Measurements from ENCODE around the gene CHST7. TPM values are rescaled to one million over a fixed set of nuclear protein-coding genes. Genes with fewer than 3 reads are reported as not detected.

The CHST7 gene
- total and polyA plus RNA-seq, 2 donors (not counting 1 experiment from before 2014, with no cell fraction given) = 3.7 to 11.2 TPM

DNA sequence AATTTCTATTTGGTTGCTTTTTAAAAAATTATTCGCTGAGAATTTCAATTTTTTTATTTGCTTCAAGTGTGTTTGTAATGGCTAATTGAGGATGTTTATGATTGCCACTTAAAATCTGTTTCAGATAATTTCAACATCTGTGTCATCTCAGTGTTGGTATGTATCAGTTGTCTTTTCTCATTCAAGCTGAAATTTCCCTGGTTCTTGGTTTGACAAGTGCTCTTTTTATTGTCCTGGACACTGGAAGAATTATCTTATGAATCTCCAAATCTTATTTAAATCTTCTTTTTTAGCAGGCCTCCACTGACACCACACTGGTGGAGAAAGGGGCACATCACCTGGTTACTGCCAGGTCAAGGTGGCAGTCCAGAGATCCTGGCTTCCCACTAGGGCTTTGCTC lies 21.5 kb downstream of the CHST7 start:
- no peak for DNase-seq (ENCODE audit: low read depth in 2 of 2)
- no peaks in the 10 kb centered on the region for H3K9me3 ChIP-seq (ENCODE audit: control insufficient read depth, insufficient read depth, low read depth, low read length)
- no peak for TF ChIP-seq EZH2 (IDR thresholded peaks at IDR 0.05; ENCODE audit: low read length, missing control alignments)
- TF ChIP-seq CTCF (conservative IDR thresholded peaks at IDR 0.05 in 1 of 2, IDR thresholded peaks at IDR 0.05 in 1 of 2; ENCODE audit: low read depth in 1 of 2, low read length in 2 of 2) = no peak
- H3K4me3 ChIP-seq (replicated peaks in 1 of 4; ENCODE audit: control extremely low read depth in 1 of 4, insufficient read depth in 1 of 4, low read depth in 3 of 4, low read length in 4 of 4) = no peak overlapping the region
- no peak overlapping the region for H3K4me2 ChIP-seq (ENCODE audit: extremely low read depth, insufficient read depth, low read length)
- no peaks in the 10 kb centered on the region for H3K27me3 ChIP-seq (ENCODE audit: control insufficient read depth, insufficient read depth, low read length)
- H4K20me1 ChIP-seq (ENCODE audit: control insufficient read depth, extremely low read depth, insufficient read depth, low read length) = no peaks in the 10 kb centered on the region
- no peak overlapping the region for H3K27ac ChIP-seq (ENCODE audit: insufficient read depth, low read length)
- no peaks in the 10 kb centered on the region for H3K79me2 ChIP-seq (ENCODE audit: control insufficient read depth, insufficient read depth, low read length)
- H2AFZ ChIP-seq (ENCODE audit: low read length) = no peak overlapping the region
- no peaks in the 10 kb centered on the region for H3K4me1 ChIP-seq (ENCODE audit: control insufficient read depth, extremely low read depth, insufficient read depth, low read length)
- no peak overlapping the region for H3K9ac ChIP-seq (ENCODE audit: insufficient read depth, low read length)
- H3K36me3 ChIP-seq (ENCODE audit: control insufficient read depth, insufficient read depth, low read length) = no peaks in the 10 kb centered on the region

DNA sequence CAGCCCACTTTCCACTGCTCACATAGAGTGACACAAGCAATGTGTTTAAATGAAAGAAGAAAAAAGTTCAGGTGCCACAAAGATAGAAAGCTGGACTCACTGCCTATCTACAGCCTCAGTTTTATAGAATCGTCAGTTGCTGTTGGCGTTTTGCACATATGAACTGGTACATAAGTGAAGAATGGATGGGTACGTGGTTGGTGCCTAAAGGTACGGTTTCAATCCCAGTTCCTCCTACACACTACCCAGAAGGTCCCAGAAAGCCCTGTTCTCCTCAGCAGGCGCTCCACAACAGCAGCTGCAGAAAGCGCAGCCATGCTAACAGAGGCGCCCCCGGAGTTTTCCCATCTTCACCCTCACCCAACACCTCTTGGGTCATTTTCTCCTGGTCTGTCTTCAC lies 23.6 kb downstream of the CHST7 start:
- DNase-seq (ENCODE audit: low read depth in 2 of 2) = no peak
- H3K4me2 ChIP-seq (ENCODE audit: extremely low read depth, insufficient read depth, low read length) = no peak overlapping the region
- no peaks in the 10 kb centered on the region for H3K4me1 ChIP-seq (ENCODE audit: control insufficient read depth, extremely low read depth, insufficient read depth, low read length)
- H4K20me1 ChIP-seq (ENCODE audit: control insufficient read depth, extremely low read depth, insufficient read depth, low read length) = no peaks in the 10 kb centered on the region
- no peaks in the 10 kb centered on the region for H3K9me3 ChIP-seq (ENCODE audit: control insufficient read depth, insufficient read depth, low read depth, low read length)
- TF ChIP-seq CTCF (conservative IDR thresholded peaks at IDR 0.05 in 1 of 2, IDR thresholded peaks at IDR 0.05 in 1 of 2; ENCODE audit: low read depth in 1 of 2, low read length in 2 of 2) = no peak
- H3K27me3 ChIP-seq (ENCODE audit: control insufficient read depth, insufficient read depth, low read length) = no peaks in the 10 kb centered on the region
- no peak overlapping the region for H3K9ac ChIP-seq (ENCODE audit: insufficient read depth, low read length)
- H3K27ac ChIP-seq (ENCODE audit: insufficient read depth, low read length) = no peak overlapping the region
- H3K4me3 ChIP-seq (replicated peaks in 1 of 4; ENCODE audit: control extremely low read depth in 1 of 4, insufficient read depth in 1 of 4, low read depth in 3 of 4, low read length in 4 of 4) = no peak overlapping the region
- no peaks in the 10 kb centered on the region for H3K79me2 ChIP-seq (ENCODE audit: control insufficient read depth, insufficient read depth, low read length)
- H3K36me3 ChIP-seq (ENCODE audit: control insufficient read depth, insufficient read depth, low read length) = no peaks in the 10 kb centered on the region
- no peak overlapping the region for H2AFZ ChIP-seq (ENCODE audit: low read length)

- H4K20me1 ChIP-seq (ENCODE audit: control insufficient read depth, extremely low read depth, insufficient read depth, low read length) = no peaks in the 10 kb centered on the region
- no peak overlapping the region for H3K4me3 ChIP-seq (replicated peaks in 1 of 4; ENCODE audit: control extremely low read depth in 1 of 4, insufficient read depth in 1 of 4, low read depth in 3 of 4, low read length in 4 of 4)
- no peaks in the 10 kb centered on the region for H3K27me3 ChIP-seq (ENCODE audit: control insufficient read depth, insufficient read depth, low read length)
- H3K4me1 ChIP-seq (ENCODE audit: control insufficient read depth, extremely low read depth, insufficient read depth, low read length) = no peaks in the 10 kb centered on the region
- TF ChIP-seq CTCF (conservative IDR thresholded peaks at IDR 0.05 in 1 of 2, IDR thresholded peaks at IDR 0.05 in 1 of 2; ENCODE audit: low read depth in 1 of 2, low read length in 2 of 2) (no peak), EZH2 (IDR thresholded peaks at IDR 0.05; ENCODE audit: low read length, missing control alignments) (no peak)
- no peak for DNase-seq (ENCODE audit: low read depth in 2 of 2)
- no peak overlapping the region for H3K4me2 ChIP-seq (ENCODE audit: extremely low read depth, insufficient read depth, low read length)
- no peak overlapping the region for H3K27ac ChIP-seq (ENCODE audit: insufficient read depth, low read length)
- H3K9ac ChIP-seq (ENCODE audit: insufficient read depth, low read length) = no peak overlapping the region
- H3K9me3 ChIP-seq (ENCODE audit: control insufficient read depth, insufficient read depth, low read depth, low read length) = no peaks in the 10 kb centered on the region
- no peaks in the 10 kb centered on the region for H3K36me3 ChIP-seq (ENCODE audit: control insufficient read depth, insufficient read depth, low read length)
- H2AFZ ChIP-seq (ENCODE audit: low read length) = no peak overlapping the region
- H3K79me2 ChIP-seq (ENCODE audit: control insufficient read depth, insufficient read depth, low read length) = no peaks in the 10 kb centered on the region
These were observed 24.2 kb downstream of the CHST7 start for GRCh38 chrX:46597771-46598170.

Data from fibroblast of lung (primary cell).